Measurements from ENCODE around the gene PLXND1.

DNA sequence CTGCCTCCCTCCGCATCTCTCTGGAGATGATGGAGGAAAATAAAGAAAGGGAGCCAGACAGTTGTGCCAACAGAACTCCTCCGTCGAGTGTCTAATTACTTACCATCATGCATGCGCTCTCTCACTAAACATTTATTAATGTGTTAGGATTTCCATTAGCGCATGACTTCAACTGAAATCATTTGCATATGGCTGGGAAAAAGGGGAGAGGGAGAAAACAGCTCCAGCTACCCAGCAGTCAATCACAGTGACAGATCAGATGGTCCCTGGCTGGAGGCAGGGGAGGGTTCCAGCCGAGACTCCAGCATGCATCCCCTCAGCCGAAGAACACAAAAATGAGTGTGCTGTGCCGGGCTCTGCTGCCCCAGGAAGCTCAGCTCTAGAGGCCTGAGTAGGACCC, 84.9 kb downstream of the PLXND1 start:
- TF ChIP-seq, protein P1, sequence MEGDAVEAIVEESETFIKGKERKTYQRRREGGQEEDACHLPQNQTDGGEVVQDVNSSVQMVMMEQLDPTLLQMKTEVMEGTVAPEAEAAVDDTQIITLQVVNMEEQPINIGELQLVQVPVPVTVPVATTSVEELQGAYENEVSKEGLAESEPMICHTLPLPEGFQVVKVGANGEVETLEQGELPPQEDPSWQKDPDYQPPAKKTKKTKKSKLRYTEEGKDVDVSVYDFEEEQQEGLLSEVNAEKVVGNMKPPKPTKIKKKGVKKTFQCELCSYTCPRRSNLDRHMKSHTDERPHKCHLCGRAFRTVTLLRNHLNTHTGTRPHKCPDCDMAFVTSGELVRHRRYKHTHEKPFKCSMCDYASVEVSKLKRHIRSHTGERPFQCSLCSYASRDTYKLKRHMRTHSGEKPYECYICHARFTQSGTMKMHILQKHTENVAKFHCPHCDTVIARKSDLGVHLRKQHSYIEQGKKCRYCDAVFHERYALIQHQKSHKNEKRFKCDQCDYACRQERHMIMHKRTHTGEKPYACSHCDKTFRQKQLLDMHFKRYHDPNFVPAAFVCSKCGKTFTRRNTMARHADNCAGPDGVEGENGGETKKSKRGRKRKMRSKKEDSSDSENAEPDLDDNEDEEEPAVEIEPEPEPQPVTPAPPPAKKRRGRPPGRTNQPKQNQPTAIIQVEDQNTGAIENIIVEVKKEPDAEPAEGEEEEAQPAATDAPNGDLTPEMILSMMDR (IDR thresholded peaks at IDR 0.05): no peak
- no peak for TF ChIP-seq POLR2A (IDR thresholded peaks at IDR 0.05)

Data from tibial nerve (tissue), 3 donors.